ENCODE results near the gene CASP9.

DNA sequence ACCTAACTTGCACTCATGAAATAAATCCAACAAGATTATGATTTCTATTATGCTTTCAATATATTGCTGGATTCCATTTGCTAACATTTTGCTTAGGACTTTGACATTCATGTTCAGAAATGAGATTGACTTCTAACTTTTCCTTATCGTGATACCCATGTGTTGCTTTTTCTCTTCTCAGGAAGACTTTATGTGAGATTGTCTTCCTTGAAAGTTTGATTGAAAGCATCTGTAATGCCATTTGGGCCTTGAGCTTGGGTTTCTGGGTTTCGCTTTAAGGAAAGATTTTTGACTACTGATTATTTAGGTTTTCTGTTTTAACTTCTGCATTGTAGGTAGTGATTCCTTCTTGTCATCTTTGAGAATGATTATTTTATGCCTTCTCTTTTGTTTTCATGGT is 33.0 kb upstream of the CASP9 start:
- TF ChIP-seq POLR2A (IDR thresholded peaks at IDR 0.05) = no peak
- no peak for TF ChIP-seq CTCF (IDR thresholded peaks at IDR 0.05)
